GM10266 (cell line): ENCODE results near the gene CNTN4.

ENCODE experiments used
- DNase-seq: peaks from one replicate; pipeline ENCODE4 v3.0.0; 2012; ENCODE audit errors: extremely low spot score
- CTCF ChIP-seq: IDR thresholded peaks from 2 replicates; pipeline ENCODE4 v1.5.1; 2012; ENCODE audit warnings: mild to moderate bottlenecking, low read depth; ENCODE audit not compliant: control insufficient read depth, insufficient read depth; ENCODE audit errors: missing control alignments

CNTN4 gene

DNA sequence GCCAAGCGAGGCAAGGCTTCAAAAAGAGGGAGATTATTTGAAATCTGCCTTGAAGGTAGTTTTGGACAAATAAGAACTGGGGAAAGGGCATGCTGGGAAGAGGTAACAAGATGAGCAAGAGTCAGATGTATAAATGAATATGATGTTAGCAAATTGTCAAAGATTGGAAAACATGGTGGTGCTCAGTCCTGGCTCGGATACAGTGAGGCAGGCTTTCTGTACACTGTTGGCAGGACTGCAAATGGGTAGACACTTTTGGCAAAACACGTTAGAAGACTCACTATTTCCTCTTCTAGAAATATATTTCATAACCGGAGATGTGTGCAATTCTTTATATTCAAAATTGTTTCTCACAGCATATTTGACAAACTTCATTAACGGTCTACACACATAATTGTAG is 581.6 kb downstream of the CNTN4 start:
- DNase-seq, result no peak
- TF ChIP-seq CTCF, result no peak

DNA sequence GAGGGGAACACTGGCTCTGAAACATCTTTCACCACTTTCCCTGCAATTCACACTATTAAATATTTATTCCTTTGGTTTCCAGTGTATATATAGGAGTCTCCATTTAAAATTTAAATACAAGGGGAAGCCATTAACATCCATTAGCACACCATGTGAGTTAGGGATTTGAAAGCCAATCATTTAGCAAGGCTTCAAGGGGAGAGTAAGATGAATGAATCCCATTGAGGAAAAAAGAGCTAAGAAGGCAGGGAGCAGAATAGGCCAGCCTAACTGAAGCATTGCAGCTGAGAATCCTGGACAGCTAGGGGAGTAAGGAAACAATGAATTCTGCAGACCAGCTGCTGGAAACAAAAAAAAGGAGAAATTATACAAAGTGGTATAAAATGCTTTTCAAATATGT is 585.4 kb downstream of the CNTN4 start:
- no peak for TF ChIP-seq CTCF
- DNase-seq, result no peak

DNA sequence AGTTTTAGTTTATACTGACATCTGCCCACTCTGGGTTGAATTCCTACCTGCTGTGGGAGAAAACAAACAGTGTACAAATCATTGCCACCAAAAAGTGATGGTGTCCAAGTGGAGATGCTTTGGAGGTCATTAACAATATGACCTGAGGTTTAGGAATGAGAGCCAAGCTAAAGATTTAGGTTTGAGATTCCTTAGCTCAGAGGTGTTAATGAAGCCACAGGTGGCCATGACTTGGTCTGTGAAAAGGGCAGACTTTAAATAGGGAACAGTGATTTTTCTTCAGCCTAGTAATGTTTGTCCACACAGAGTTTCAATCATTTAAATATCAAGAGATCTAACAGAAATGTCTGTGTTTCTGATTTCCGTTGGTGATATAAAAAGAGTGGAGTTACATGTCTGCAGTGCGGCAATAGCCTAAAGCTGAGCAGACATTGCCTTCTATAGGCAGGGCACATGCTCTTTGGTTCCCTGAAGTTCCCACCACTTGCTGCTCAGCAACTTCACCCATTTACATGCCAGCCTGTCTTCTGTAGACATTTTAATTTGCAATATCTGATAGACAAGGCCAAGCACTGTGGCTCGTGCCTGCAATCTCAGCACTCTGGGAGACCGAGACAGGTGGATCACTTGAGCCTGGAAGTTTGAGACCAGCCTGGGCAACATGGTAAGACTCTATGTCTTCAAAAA is 588.3 kb downstream of the CNTN4 start:
- no peak for TF ChIP-seq CTCF
- no peak for DNase-seq

DNA sequence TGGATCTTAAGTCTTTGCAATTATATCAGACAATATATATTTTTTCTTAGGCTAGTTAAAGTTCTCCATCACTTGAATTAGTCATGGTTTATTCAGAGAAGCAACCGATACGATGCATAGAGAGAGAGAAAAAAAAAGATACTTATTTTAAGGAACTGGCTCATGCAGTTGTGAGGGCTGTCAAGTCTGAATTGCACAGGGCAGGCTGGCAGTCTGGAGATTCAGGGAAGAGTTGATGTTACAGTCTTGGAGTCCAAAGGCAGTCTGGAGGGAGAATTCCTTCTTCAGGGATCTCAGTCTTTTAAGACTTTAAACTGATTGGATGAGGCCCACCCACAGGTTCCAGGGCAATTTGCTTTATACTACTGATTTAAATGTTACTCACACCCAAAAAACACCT is 598.9 kb downstream of the CNTN4 start:
- TF ChIP-seq CTCF, result no peak
- DNase-seq, result no peak

GRCh38 chr3:2701471-2701870 is 602.8 kb downstream of the CNTN4 start:
- DNase-seq, result no peak
- no peak for TF ChIP-seq CTCF

- no peak for DNase-seq
- no peak for TF ChIP-seq CTCF
Measured at GRCh38 chr3:2706144-2706835, 607.6 kb downstream of the CNTN4 start.

GRCh38 chr3:2706836-2707210 is 608.2 kb downstream of the CNTN4 start:
- no peak for DNase-seq
- TF ChIP-seq CTCF, result no peak
